ENCODE measurements around the gene ATG9A.

Gene ATG9A

DNA sequence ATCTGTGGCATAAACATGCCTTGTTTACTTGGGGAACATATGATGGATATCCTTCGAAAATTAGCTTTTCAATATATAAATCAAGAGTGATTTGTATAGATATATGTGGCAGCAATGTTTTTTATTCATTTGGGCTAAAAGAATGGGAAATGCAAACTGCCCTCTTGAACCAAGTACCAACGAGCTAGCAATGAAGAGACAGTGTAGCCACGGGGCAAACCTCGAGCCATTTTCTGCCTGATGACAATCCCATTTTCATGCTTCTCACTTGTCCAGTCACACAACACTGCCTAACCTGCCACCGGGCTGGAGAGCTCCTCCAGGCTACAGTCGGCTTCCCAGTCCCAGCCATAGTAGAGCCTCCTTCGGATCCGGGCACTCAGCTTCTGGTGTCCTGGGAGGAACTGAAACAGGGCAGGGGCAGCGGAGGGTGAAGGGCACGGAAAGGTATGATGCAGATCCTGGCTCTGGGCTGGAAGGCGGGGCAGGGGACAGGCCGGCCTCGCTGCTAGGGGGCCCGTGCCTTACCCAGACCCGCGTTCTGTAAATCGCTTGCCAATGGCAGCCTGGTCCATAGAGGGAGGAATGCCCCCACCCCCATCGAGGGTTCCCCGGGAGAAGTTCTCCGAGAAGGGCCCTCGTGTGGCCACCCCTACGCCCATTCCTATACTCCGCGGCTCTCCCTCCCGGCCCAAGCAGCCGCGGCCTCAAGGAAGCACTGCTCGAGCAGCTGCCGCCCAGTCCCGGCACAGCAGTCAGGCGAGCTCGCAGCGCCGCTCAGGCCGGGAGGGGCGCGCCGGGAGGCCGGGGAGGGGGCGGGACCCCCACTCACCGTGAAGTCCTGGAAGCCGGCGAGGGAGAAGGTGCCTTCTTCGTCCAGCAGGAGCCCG is 53.3 kb downstream of the ATG9A start:
- DNase-seq: peak; percentile 16

- DNase-seq: no peak
Observed at GRCh38 chr2:219175486-219175885, 54.0 kb downstream of the ATG9A start.

DNA sequence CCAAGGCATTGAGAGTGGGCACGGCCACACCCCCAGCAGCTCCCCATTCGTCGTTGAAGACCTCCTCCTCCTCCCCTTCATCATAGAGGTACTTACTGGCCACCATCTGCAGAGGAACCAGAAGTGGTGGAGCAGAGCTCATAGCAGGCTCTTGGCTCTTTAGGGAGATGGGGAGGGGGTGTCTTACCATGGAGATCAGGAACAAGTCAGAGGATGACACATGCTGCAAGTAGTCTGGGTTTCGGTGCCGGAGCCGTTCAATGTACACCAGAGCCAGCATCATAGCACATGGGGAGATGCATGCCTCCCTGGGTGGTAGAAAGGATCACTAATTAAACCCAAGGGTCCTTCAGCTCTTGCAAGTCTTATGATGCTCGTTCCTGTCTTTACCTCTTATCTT is 54.6 kb downstream of the ATG9A start:
- no peak for DNase-seq

- DNase-seq: no peak
Observed at GRCh38 chr2:219174146-219174545, 55.3 kb downstream of the ATG9A start.

GRCh38 chr2:219173176-219173575 is 56.3 kb downstream of the ATG9A start:
- DNase-seq: no peak

GRCh38 chr2:219172231-219173154 is 56.9 kb downstream of the ATG9A start:
- no peak for DNase-seq

GRCh38 chr2:219171231-219171651 is 58.2 kb downstream of the ATG9A start:
- no peak for DNase-seq

DNA sequence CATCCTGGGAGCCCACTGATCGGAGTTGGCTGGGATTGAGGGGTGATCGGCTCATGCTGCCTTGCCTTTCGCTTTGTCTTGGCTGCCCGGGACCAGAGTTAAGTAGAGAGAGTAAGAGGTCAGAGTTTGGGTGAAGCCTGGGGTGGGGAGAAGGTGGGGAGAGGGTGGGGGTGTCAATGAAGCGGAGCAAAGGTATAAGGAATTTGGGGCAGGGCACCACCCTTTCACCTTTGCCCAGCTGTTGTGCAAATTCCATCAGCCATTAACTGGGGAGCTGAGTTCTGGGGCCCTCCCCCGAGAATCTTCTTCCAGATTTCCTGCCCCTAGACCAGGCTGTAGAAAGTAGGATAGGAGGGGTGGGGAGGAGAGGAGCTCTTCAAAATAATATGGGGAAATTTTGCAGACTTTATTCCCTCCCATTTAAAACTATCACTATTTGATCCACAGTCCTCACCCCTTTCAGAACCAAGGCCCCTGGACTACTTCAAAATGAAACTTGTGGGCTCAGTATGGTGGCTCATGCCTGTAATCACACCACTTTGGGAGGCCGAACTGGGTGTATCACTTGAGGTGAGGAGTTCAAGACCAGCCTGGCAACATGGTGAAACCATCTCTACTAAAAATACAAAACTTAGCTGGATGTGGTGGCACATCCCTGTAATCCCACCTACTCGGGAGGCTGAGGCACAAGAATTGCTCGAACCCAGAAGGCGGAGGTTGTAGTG is 59.3 kb downstream of the ATG9A start, which contains the start of gene SLC23A3:
TSS of gene SLC23A3 (minus strand) at position 100 of the 725 bp plus-strand sequence. CDS start at position 55, 45 bp downstream.
- DNase-seq: no peak

Data from stimulated activated naive CD4-positive, alpha-beta T cell treated with Interleukin-2 at 50 U/mL for 16 hours (primary cell).